Body of pancreas (tissue), 4 donors: ENCODE measurements around the gene BRPF1.
"Not testable (repeated sequence)": the region's sequence is repeated elsewhere in the genome, so short reads cannot be mapped to it uniquely, and the experiment has no call there.

ENCODE experiments used
- POLR2A ChIP-seq, 3 donors: fragments of 450-650 bp; IDR thresholded peaks; one replicate each; pipeline ENCODE4 v1.6.1; 2016; ENCODE audit warnings: antibody characterized with exemption in 3 of 3, mild to moderate bottlenecking in 2 of 3
- TF ChIP-seq, protein P1 (sequence below), 7 experiments: fragments of 450-650 bp in 4 of 7; fragments of 200-600 bp in 3 of 7; sonication (generic) in 3 of 7; IDR thresholded peaks; one replicate each; pipeline ENCODE4 v1.5.1; 2016 to 2019; ENCODE audit warnings: antibody characterized with exemption in 7 of 7

DNA sequence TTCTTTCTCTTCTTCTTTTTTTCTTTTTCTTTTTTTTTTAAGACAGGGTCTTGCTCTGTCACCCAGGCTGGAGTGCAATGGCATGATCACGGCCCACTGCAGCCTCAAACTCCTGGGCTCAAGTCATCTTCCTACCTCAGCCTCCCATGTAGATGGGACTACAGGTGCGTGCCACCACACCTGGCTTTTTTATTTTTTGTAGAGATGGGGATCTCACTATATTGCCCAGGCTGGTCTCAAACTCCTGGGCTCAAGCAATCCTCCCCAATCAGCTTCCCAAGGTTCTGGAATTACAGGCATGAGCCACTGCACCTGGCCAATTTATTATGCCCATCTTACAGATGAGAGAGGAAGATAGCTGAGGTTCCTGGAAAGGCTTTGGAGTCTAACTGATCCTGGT is 39.5 kb downstream of the BRPF1 start:
- TF ChIP-seq, protein P1, sequence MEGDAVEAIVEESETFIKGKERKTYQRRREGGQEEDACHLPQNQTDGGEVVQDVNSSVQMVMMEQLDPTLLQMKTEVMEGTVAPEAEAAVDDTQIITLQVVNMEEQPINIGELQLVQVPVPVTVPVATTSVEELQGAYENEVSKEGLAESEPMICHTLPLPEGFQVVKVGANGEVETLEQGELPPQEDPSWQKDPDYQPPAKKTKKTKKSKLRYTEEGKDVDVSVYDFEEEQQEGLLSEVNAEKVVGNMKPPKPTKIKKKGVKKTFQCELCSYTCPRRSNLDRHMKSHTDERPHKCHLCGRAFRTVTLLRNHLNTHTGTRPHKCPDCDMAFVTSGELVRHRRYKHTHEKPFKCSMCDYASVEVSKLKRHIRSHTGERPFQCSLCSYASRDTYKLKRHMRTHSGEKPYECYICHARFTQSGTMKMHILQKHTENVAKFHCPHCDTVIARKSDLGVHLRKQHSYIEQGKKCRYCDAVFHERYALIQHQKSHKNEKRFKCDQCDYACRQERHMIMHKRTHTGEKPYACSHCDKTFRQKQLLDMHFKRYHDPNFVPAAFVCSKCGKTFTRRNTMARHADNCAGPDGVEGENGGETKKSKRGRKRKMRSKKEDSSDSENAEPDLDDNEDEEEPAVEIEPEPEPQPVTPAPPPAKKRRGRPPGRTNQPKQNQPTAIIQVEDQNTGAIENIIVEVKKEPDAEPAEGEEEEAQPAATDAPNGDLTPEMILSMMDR (IDR thresholded peaks at IDR 0.05) = not testable (repeated sequence)
- not testable (repeated sequence) for TF ChIP-seq POLR2A (IDR thresholded peaks at IDR 0.05)
